NCI-H1930 (cell line): Measurements from ENCODE around the gene PPP1R1B.

Source experiments
- DNase-seq, 2 experiments: peaks; one replicate each; lab custom pipeline; 2025; lab: John Stamatoyannopoulos, UW

The PPP1R1B gene

GRCh38 chr17:39652587-39653315 is 26.0 kb downstream of the PPP1R1B start:
- no peak for DNase-seq

- DNase-seq, result no peak
These were observed 26.5 kb downstream of the PPP1R1B start for GRCh38 chr17:39653316-39653661.

DNA sequence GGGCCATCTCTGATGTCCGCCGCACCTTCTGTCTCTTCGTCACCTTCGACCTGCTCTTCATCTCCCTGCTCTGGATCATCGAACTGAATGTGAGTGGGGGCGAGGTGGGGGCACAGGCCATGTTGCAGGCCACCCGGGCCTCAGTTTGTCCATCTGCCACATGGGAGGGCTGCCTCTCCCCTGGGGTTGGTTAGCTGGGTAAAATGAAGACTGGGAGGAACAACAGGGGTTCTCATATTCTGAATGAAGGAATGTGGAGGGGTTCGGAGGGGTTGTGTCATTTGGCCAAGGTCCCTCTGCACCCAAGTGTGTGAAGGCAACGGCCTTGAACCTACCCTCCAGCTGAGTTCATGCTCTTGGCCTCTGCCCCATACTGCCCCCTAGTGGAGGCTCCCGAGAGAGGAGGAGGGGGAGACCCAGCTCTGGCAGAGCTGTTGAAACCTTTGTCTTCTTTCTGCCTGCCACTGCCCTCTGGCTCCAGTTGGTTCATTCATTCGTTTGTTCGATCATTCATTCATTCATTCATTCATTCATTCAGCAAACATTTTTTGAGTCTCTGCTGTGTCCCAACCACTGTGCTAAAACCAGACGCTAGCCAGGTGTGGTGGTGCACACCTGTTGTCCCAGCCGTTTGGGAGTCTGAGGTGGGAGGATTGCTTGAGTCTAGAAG is 27.0 kb downstream of the PPP1R1B start:
- peak; percentile 16 to 50 for DNase-seq

DNA sequence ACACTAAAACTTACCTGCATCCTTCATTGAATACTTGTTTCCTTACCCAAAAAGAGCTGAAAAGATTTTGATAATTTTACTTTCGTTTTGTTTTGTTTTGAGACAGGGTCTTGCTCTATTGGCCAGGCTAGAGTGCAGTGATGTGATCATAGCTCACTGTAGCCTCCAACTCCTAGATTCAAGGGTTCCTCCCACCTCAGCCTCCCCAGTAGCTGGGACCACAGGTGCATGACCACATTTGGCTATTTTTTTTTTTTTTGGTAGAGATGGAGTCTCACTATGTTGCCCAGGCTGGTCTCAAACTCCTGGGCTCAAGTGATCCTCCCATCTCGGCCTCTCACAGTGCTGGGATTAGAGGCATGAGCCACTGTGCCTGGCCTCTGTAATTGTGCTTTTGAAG is 28.4 kb downstream of the PPP1R1B start:
- DNase-seq, result no peak

DNA sequence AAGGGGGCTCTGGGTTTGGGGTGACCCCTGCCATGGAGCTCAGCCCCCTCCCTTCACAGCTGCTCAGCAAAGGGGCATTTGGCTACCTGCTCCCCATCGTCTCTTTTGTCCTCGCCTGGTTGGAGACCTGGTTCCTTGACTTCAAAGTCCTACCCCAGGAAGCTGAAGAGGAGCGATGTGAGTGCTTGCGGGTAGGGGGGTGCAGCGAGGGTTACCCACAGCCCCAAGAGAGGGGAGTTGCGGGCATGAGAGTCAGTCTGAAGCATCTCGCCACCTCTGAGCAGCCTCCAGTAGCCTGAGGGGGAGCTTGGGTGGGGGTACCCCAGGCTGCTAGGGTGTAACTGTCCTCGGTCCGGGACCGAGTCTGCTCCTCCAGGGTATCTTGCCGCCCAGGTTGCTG is 31.6 kb downstream of the PPP1R1B start:
- DNase-seq, result no peak

- no peak for DNase-seq
These were observed 32.0 kb downstream of the PPP1R1B start for GRCh38 chr17:39658760-39659159.

DNA sequence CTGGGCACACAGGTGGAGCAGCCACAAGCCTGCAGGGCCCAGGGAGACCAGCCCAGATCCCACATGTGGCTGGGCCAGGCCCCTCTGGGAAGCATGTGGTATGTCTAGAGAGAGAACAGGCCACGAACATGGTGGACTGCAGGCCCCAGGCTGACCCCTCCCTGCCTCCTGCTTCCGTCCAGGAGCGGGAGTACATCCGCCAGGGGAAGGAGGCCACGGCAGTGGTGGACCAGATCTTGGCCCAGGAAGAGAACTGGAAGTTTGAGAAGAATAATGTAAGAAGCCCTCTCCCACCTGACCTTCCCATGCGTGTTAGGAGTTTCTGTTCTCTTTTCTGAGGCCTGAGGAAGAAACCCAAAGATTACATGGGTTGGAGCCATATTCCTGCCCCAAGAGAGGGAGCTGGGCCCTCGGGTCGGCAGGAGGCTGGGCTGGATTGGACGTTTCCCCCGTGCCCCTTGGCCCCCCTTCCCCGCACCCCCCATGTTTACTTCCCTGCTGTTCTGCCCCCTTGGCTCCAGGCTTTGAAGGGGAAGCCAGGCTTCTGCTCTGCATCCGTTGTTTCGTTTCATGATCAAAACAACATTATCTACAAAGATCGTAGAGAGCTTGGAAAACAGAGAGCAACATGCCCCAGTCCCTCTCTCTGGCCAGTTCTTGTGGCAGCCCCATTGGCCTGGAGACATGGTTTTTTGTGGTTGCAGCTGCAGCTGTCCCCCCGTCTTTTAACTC is 32.7 kb downstream of the PPP1R1B start:
- DNase-seq, result no peak

- DNase-seq, result no peak
These were observed 33.2 kb downstream of the PPP1R1B start for GRCh38 chr17:39660011-39660360.

GRCh38 chr17:39660397-39661385 is 33.9 kb downstream of the PPP1R1B start:
- DNase-seq, result no peak

DNA sequence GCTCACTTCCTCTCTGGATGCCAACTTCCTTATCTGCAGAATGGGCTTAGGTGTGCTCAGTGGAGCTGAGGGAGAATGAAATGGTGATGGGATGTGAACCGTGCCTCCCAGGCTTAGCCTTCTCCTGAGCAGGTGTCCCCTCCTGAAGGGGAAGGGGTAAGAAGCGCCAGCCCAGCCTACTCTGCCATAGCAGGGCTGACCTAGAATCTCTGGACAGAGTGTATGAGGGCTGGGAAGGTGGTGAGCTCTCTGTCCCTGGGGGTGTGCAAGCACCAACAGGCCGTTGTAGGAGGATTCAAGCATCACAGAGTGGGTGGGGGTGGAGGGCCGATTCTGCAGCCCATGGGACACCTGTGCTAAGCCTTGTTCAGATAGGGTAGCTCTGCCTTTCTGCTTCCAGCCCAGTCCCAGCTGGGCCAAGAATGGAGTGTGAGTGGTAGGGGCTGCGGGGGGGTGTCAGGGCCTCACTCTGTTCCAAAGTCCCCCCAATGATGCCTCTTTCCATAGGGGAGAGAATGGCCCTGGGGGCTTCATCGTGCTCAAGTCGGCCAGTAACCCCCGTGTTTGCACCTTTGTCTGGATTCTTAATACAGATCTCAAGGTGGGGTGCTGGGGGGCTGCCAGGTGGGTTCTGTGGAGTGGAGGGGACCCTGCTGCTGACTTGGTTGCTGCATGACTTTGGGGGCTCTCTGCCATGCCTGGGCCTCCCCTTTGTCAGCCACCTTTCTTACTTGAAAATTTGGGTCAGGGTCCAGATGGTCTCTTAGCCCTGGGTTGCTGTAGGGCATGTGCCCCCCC is 35.2 kb downstream of the PPP1R1B start:
- DNase-seq, result no peak

DNA sequence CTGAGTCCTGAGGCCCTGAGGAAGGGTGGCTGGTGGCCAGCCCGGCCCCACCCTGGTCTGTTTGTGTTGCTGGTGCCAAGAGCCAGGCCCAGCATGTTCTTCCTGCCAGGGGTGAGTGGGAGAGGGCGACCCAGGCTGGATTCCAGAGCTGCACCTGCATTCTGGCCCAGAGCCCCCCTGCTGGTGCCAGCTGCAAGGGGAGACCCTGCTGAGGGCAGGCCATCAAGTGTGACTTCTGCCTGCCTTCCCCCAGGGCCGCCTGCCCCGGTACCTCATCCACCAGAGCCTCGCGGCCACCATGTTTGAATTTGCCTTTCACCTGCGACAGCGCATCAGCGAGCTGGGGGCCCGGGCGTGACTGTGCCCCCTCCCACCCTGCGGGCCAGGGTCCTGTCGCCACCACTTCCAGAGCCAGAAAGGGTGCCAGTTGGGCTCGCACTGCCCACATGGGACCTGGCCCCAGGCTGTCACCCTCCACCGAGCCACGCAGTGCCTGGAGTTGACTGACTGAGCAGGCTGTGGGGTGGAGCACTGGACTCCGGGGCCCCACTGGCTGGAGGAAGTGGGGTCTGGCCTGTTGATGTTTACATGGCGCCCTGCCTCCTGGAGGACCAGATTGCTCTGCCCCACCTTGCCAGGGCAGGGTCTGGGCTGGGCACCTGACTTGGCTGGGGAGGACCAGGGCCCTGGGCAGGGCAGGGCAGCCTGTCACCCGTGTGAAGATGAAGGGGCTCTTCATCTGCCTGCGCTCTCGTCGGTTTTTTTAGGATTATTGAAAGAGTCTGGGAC is 36.0 kb downstream of the PPP1R1B start:
- DNase-seq, result no peak

- no peak for DNase-seq
These were observed 36.6 kb downstream of the PPP1R1B start for GRCh38 chr17:39663340-39663687.

GRCh38 chr17:39663688-39664580 is 37.2 kb downstream of the PPP1R1B start:
- DNase-seq, result no peak

DNA sequence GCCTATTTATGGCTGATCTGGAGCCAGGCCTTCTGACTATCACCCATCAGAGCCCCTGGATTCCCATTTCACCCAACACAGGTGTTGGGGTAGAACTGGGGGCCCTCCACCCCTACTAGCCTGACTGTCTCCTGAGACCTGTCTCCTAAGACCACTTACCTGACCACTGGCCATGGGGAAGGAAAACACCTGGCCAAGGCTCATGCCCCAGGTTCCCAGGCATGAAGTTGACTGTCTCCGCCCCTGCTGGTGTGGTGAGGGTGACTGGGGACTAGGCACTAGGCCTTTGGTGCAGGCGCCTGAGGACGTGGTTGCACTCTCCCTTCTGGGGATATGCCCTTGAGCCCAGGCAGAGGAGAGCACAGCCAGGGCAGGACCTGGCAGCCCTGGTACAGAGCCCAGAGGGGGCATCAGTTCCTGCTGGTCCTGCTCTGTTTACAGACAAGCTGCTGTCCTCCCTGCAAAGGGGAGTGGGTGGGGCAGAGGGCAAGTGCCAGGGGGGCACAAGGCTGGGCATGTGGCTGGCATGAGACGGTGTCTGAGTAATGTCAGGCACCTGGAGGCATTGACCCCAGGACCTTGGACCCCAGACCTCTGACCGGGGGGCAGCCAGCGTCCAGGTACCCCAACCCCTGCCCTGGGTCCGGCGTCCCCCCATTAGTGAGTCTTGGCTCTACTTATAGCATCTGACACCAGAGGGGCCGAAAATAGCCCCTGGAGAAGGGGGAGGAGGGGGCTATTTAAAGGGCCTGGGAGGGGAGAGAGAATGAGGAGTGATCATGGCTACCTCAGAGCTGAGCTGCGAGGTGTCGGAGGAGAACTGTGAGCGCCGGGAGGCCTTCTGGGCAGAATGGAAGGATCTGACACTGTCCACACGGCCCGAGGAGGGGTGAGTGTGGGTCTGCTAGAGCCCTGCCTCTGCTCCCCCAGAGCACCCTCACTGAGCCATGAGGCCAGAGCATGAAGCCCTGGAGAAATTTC is 38.1 kb downstream of the PPP1R1B start, which contains the start of gene TCAP:
Gene TCAP (plus strand): TSS at position 769 of the 981 bp plus-strand sequence. CDS start 11 bp downstream, at position 780.
- no peak for DNase-seq

DNA sequence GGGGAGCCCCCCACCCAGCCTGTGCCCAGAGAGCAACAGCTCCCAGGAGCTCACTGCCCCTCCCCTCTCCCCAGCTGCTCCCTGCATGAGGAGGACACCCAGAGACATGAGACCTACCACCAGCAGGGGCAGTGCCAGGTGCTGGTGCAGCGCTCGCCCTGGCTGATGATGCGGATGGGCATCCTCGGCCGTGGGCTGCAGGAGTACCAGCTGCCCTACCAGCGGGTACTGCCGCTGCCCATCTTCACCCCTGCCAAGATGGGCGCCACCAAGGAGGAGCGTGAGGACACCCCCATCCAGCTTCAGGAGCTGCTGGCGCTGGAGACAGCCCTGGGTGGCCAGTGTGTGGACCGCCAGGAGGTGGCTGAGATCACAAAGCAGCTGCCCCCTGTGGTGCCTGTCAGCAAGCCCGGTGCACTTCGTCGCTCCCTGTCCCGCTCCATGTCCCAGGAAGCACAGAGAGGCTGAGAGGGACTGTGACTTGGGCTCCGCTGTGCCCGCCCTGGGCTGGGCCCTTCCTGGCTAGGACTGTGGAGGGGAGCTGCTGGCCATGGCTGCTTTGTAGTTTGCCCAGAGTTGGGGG is 39.0 kb downstream of the PPP1R1B start:
- no peak for DNase-seq

DNA sequence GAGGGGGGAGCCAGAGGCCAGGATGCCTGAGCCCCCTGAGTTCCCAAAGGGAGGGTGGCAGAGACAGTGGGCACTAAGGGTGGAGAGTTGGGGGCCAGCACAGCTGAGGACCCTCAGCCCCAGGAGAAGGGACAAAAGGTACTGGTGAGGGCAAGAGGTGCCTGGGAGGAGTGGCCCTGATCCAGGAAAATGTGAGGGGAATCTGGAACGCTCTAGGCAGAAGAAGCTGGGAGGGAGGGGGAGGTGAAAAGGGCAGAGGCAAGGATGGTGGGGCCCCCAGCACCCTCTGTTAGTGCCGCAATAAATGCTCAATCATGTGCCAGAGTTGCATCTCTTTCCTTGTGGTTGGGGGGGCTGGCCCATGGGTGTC is 39.5 kb downstream of the PPP1R1B start:
- DNase-seq, result no peak

DNA sequence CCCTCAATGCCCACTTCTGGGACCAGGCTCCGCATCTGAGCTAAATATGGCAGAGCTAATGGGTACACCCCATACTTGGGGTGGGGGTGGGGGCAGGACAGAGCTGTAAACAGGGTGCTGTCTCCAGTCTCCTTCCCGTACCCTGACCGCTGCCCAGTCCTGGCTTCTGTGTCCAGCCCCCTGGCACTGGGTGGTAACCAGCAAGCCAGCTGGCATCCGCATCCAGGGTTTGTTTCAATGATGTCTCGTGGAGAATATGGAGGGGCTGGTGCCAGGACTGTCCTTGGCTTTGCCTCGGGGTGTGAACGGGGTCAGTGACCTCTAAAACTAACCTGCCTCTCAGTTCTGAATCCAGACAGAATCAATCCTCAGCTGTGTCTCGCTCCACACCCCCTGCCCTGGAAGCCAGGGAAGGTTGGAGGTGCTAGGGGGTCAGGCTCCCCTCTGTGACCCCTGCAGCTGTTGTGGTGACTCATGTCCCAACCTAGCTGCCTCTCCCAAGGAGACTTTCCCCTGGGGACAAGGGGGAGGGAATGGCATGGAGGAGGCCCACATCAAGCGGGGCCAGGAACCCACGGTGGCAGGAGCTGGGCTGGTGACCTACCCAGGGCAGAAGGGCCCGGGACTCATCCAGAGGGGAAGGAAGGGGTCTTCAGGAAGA is 40.0 kb downstream of the PPP1R1B start:
- DNase-seq, result no peak
